GM19468 (cell line): ENCODE measurements around the gene CYB561.

ENCODE experiments used
- ATAC-seq: cut with Tn5 transposase; IDR thresholded peaks from one replicate; pipeline ENCODE4 v1.9.1; 2021; ENCODE audit warnings: mild to moderate bottlenecking, moderate library complexity, moderate number of reproducible peaks; ENCODE audit not compliant: unreplicated experiment; ENCODE audit errors: extremely low read depth

CYB561 gene

DNA sequence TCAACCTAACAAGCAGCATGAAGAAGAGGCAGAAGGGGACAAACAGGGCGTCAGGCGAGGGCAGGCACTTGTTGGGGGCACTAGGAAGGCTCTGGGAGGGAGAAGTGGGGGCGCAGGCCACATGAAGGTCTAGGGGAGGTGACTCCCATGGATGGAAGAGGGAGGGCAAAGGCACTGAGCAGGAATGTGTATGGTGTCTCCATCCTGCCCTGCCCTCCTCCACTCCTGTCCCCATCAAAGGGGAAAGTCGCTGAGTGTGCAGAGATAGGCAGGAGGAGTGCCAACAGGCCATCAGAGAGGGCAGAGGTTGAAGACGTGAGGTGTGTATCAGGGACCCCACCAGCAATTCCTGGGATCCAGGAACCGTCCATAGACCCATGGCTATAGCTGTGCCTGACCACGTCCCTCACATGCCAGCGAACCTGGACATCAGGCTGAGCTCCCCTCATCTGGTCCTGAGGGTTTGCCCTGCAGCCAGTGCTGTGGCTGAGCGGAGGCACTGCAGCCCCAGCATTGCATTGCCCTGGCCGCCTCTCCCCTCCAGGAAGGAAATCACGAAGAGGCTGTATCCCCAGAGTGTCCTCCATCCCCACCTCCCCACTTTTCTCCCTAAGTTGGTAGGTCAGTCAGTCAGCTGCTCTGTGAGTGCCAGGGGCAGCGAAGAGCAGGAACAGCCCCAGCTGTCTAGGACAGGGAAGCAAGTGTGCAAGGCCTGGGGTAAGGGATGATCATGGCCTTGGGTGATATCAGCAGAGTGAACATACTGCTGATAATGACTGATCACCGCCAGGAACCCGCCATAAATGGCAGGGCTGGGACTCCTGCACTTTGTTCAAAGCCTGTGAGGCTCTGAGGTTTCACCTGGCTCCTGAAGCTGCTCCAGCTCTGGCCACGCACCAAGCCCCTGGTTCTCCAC lies 6.2 kb upstream of the CYB561 start:
- no peak for ATAC-seq

GRCh38 chr17:63451150-63451549 lies 5.0 kb upstream of the CYB561 start:
- no peak for ATAC-seq

DNA sequence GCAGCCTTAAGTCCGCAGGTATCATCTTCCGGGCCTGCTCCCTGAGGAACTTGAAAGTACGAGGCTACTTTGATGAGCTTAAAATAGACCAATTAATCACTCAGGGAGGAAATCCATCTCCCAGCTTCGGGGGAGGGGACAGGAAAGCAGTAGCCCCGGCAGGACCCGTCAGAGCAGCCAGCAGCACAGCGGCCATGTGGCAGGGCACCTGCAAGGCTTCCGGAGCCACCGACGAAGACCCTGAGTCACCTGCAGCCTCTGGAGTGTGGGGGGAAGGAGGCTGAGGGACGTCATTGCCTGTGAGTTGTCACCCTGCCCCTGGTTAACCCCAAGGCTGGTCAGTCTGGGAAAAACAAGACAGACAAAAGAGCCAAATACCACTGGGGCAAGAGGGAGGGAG lies 4.4 kb upstream of the CYB561 start:
- ATAC-seq: no peak

GRCh38 chr17:63448655-63449054 lies 2.5 kb upstream of the CYB561 start:
- ATAC-seq: no peak

- ATAC-seq: no peak
Measured at GRCh38 chr17:63447471-63448009, 1.4 kb upstream of the CYB561 start.

GRCh38 chr17:63446753-63447470 lies 806 bp upstream of the CYB561 start:
- ATAC-seq: no peak

DNA sequence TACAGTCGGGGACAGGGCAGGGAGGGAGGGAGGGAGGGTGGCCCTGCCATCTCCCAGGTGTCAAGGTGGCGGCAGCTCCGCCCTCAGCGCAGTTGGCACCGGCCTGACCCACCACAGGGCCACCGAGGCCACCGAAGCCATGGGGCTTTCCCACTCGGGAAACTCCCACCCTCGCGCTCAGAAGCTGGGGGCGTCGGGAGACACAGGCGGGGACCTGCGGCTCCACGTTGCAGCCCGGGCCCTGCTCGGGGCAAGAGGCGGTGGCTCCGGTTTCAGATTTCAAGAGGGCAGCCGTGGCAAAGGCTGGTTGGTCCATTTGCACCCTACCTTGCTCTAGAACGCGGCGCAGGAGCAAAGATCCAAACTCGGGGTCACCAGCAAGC lies 544 bp downstream of the CYB561 start:
- no peak for ATAC-seq

GRCh38 chr17:63445065-63445464 lies 1.0 kb downstream of the CYB561 start:
- ATAC-seq: no peak

GRCh38 chr17:63444457-63444856 lies 1.6 kb downstream of the CYB561 start:
- no peak for ATAC-seq

- no peak for ATAC-seq
Measured at GRCh38 chr17:63443053-63443452, 3.1 kb downstream of the CYB561 start.

GRCh38 chr17:63442549-63443035 lies 3.5 kb downstream of the CYB561 start:
- ATAC-seq: no peak

DNA sequence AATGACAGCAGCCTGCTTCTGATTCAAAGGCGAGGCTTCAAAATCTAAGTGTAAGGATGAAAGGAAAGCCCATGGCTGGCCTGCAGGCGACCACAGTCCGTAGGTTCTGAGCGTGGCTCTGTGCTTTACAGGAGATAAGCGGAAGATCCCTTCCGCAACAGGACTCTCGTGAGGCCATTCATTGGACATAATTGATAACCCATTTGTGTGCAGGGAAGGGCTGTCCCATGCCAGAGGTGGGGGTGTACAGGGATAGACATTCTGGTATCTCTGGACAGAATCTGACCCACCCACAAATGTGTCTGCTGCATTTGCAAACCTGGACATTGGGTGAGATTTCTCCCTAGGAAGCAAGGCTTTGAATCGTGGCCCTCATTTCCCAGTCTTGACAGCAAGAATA lies 4.0 kb downstream of the CYB561 start:
- no peak for ATAC-seq

GRCh38 chr17:63441654-63442053 lies 4.5 kb downstream of the CYB561 start:
- no peak for ATAC-seq

DNA sequence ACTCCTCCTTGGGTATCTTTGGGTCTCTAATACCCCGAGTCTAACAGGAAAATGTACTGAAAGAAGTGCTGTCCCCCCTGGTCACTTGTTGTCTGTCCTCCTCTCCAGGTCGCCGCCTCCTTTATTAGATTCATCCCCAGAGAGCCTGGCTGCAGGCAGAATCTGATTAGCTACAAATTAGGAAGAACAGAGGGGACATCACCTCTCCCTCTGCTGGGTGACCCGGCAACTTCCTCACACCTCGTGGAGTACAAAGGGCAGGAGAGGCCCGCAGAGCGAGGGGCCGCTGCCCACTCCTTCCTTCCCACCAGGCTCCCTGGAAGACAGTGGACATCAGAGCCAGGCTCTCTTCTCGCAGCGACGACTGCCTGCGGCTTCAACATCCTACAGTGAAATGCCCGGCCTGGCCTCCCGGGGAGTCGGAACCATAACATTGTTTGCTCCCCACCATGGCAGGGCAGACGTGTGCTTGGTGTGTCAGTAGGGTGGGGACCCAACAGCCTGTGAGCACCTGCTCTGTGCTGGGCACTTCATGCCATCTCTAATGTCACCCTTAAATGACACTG lies 5.3 kb downstream of the CYB561 start:
- no peak for ATAC-seq

GRCh38 chr17:63440127-63440769 lies 5.9 kb downstream of the CYB561 start:
- ATAC-seq: no peak

DNA sequence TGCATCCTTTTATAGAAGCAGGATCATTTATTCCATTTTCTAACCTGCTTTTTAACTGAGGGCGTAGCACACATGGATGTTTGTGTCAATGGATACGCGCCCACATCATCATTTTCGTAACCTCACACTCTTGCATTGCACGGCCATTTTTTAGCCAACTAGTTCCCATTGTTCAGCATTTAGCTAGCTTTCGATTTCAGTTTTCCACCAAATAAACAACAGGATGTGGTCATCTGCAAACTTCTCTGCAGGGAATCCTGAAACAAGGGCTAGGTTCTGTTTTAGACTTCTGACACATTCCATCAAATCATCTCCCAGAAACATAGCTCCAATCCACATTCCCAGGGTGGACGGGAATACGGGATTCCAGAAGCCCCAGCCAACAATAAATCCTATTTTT lies 6.4 kb downstream of the CYB561 start:
- no peak for ATAC-seq

- no peak for ATAC-seq
Measured at GRCh38 chr17:63438092-63439051, 7.7 kb downstream of the CYB561 start.

DNA sequence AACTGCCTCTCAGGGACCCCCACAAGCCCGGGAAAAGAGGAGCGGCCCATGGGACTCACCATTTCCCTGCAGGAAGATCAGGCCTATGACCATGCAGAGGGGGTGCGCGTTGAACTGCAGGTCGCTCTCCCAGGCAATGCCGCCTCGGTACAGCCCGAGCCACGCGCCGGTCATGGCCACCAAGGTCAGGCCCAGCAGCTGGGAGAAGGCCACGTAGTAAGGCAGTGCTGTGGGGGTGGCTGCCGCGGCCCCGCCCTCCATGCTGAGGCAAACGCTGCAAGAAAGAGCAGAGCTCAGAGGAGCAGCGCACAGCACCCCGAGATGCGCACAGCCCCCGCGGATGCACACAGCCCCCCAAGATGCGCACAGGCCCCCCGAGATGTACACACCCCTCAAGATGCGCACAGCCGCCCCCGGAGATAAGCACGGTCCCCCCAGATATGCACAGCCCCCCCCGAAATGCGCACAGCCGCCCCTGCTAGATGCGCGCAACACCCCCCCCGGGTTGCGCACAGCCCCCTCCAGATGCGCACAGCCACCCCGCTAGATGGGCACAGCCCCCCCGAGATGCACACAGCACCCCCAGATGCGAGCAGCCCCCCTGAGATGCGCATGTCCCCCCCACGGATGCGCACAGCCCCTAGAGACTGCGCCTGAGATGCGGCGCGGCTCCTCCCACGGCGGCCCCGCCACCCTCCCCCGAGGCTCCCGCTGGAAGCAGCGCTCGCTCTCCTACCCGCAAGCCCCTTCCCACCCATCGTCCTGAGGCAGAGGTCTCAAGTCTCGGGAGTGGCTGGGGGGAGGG lies 8.6 kb downstream of the CYB561 start:
- no peak for ATAC-seq
